ENCODE measurements around the gene PGA4. TPM values are rescaled to one million over a fixed set of nuclear protein-coding genes. Genes with fewer than 3 reads are reported as not detected.

The PGA4 gene
- total RNA-seq (2022; extraction: Qiagen RNA extraction), result 0.18 TPM in 1 of 5 replicates, not detected in the others

GRCh38 chr11:61222047-61222446 lies at the start of gene PGA4:
Gene PGA4 (plus strand): TSS chr11:61222347. CDS start chr11:61222401, 54 bp downstream.

GRCh38 chr11:61202950-61203746 lies 19.0 kb upstream of the PGA4 start, which contains the start of gene PGA3:
Gene PGA3 (plus strand): TSS chr11:61203515. CDS start chr11:61203565, 50 bp downstream.

GRCh38 chr11:61240875-61241274 lies 18.7 kb downstream of the PGA4 start, which contains the start of gene PGA5:
Gene PGA5 (plus strand): TSS chr11:61241175. CDS start chr11:61241227, 52 bp downstream.

Other genes starting within 250 kb of the PGA4 start
- not detected in 5 replicates for gene CD5, start 119.9 kb upstream of the PGA4 start, total RNA-seq (2022; extraction: Qiagen RNA extraction)
- gene VPS37C, start 60.9 kb upstream of the PGA4 start, total RNA-seq (2022; extraction: Qiagen RNA extraction), result 16.4 to 18.2 TPM (median 17.6 TPM) in 5 replicates
- not detected in 5 replicates for gene PGA3, start 18.8 kb upstream of the PGA4 start, total RNA-seq (2022; extraction: Qiagen RNA extraction)
- not detected in 5 replicates for gene PGA5, start 18.8 kb downstream of the PGA4 start, total RNA-seq (2022; extraction: Qiagen RNA extraction)
- 0.51 to 0.97 TPM (median 0.69 TPM) in 5 replicates for gene VWCE, start 73.0 kb downstream of the PGA4 start, total RNA-seq (2022; extraction: Qiagen RNA extraction)
- 158 to 196 TPM (median 162 TPM) in 5 replicates for gene DDB1, start 110.8 kb downstream of the PGA4 start, total RNA-seq (2022; extraction: Qiagen RNA extraction)
- 45.9 to 74.7 TPM (median 72.6 TPM) in 5 replicates for gene TKFC, start 110.9 kb downstream of the PGA4 start, total RNA-seq (2022; extraction: Qiagen RNA extraction)
- gene CYB561A3, start 139.5 kb downstream of the PGA4 start, total RNA-seq (2022; extraction: Qiagen RNA extraction), result 41.1 to 44.9 TPM (median 44.2 TPM) in 5 replicates
- 65.3 to 104 TPM (median 94.7 TPM) in 5 replicates for gene TMEM138, start 140.0 kb downstream of the PGA4 start, total RNA-seq (2022; extraction: Qiagen RNA extraction)
- gene TMEM216, start 170.2 kb downstream of the PGA4 start, total RNA-seq (2022; extraction: Qiagen RNA extraction), result 16.1 to 17.1 TPM (median 16.7 TPM) in 5 replicates
- 63.9 to 84.3 TPM (median 68.6 TPM) in 5 replicates for gene CPSF7, start 207.6 kb downstream of the PGA4 start, total RNA-seq (2022; extraction: Qiagen RNA extraction)
- 31.4 to 50.5 TPM (median 44.4 TPM) in 5 replicates for gene SDHAF2, start 207.8 kb downstream of the PGA4 start, total RNA-seq (2022; extraction: Qiagen RNA extraction)

Data from A549 treated with Hydrocortisone at 1 μM for 4 hours (cell line).